A673 (cell line): ENCODE results near the gene LRP6.

ENCODE experiments used
- EZH2 ChIP-seq: fragments of 200-600 bp; sonication (generic); IDR thresholded peaks from 2 replicates; pipeline ENCODE4 v1.6.1; 2017; ENCODE audit warnings: borderline replicate concordance, low read depth, mild to moderate bottlenecking, mixed read lengths, antibody characterized with exemption, low read length; ENCODE audit not compliant: poor library complexity, severe bottlenecking
- TF ChIP-seq, protein P1 (sequence below): fragments of 300-800, 200-600 bp; sonication (generic); conservative IDR thresholded peaks from 2 replicates; pipeline ENCODE4 v1.5.1; 2017; ENCODE audit warnings: low read depth, mild to moderate bottlenecking, antibody characterized with exemption, low read length, moderate library complexity, mixed read lengths

GRCh38 chr12:12195516-12195915, 71.3 kb downstream of the LRP6 start:
- TF ChIP-seq, protein P1, sequence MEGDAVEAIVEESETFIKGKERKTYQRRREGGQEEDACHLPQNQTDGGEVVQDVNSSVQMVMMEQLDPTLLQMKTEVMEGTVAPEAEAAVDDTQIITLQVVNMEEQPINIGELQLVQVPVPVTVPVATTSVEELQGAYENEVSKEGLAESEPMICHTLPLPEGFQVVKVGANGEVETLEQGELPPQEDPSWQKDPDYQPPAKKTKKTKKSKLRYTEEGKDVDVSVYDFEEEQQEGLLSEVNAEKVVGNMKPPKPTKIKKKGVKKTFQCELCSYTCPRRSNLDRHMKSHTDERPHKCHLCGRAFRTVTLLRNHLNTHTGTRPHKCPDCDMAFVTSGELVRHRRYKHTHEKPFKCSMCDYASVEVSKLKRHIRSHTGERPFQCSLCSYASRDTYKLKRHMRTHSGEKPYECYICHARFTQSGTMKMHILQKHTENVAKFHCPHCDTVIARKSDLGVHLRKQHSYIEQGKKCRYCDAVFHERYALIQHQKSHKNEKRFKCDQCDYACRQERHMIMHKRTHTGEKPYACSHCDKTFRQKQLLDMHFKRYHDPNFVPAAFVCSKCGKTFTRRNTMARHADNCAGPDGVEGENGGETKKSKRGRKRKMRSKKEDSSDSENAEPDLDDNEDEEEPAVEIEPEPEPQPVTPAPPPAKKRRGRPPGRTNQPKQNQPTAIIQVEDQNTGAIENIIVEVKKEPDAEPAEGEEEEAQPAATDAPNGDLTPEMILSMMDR, result no peak
- TF ChIP-seq EZH2, result no peak
